Neural progenitor cell (in vitro differentiated cells): ENCODE results near the gene GABARAP.

Experiments
- EZH2 ChIP-seq: fragments of 200-600 bp; sonication (generic); IDR thresholded peaks from 2 replicates; pipeline ENCODE4 v1.6.1; 2017; ENCODE audit warnings: antibody characterized with exemption, mild to moderate bottlenecking, moderate library complexity
- TF ChIP-seq, protein P1 (sequence below): fragments of 200-600 bp; sonication (generic); IDR thresholded peaks from 2 replicates; pipeline ENCODE4 v1.5.1; 2017; ENCODE audit warnings: antibody characterized with exemption, mild to moderate bottlenecking

DNA sequence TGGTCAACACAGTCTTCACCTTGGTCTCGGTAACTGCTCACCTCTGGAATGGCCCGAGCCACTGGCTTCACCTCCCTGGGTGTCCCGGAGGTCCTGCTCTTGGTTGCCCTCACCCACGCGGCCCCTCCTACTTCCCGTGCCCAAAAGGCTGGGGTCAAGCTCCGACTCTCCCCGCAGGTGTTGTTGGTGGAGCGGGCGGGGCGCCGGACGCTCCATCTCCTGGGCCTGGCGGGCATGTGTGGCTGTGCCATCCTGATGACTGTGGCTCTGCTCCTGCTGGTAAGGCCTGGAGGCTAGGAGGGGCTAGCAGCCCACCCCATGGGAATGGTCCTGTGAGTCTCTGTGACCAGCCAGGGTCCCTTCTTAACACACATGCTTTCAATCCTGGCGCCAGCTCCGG, 42.7 kb upstream of the GABARAP start:
- TF ChIP-seq, protein P1, sequence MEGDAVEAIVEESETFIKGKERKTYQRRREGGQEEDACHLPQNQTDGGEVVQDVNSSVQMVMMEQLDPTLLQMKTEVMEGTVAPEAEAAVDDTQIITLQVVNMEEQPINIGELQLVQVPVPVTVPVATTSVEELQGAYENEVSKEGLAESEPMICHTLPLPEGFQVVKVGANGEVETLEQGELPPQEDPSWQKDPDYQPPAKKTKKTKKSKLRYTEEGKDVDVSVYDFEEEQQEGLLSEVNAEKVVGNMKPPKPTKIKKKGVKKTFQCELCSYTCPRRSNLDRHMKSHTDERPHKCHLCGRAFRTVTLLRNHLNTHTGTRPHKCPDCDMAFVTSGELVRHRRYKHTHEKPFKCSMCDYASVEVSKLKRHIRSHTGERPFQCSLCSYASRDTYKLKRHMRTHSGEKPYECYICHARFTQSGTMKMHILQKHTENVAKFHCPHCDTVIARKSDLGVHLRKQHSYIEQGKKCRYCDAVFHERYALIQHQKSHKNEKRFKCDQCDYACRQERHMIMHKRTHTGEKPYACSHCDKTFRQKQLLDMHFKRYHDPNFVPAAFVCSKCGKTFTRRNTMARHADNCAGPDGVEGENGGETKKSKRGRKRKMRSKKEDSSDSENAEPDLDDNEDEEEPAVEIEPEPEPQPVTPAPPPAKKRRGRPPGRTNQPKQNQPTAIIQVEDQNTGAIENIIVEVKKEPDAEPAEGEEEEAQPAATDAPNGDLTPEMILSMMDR: no peak
- no peak for TF ChIP-seq EZH2
